GM18526 (cell line): ENCODE results near the gene ITPK1.

ENCODE experiments used
- POLR2A ChIP-seq: IDR thresholded peaks from 3 replicates; pipeline ENCODE4 v1.6.1; 2011; ENCODE audit not compliant: insufficient read length; ENCODE audit errors: extremely low read depth

Gene ITPK1

DNA sequence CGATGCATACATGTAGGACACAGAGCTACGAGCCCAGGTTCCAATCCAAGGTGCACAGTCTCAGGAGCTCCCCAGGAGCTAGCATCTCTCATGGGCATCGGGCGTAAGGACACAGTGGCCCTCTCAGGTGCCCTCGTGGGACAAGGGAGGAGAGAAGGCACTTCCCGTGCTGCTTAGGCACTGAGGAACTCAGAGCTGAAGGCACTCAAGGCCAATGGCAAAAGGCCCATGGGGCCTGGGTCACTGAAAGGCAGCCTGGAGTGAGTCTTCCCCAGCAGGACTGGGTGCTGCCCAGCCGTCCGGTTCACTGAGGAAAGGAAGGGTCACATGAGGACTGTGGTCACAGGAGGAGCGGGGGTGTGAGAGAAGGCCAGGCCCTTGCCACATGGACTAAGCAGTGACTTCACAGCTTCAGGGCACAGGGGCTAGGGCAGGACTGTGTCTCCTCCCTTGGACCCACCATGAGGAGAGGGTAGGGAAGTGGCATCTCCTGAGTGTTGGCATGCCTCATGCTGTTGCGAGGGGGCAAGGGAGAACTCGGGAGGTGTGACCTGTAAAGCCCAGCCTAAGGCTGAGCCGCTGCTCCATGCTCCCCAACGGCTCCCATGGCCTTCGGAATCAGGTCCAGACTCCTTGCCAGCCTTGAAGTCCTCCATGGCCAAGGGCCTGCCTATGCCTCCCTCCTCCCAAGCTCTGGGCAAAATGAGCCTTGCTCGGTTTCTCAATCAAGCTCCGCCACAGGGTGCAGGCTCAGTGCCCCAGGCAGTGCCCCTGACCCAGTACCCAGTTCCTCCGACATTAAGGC, 141.0 kb downstream of the ITPK1 start:
- no peak for TF ChIP-seq POLR2A

DNA sequence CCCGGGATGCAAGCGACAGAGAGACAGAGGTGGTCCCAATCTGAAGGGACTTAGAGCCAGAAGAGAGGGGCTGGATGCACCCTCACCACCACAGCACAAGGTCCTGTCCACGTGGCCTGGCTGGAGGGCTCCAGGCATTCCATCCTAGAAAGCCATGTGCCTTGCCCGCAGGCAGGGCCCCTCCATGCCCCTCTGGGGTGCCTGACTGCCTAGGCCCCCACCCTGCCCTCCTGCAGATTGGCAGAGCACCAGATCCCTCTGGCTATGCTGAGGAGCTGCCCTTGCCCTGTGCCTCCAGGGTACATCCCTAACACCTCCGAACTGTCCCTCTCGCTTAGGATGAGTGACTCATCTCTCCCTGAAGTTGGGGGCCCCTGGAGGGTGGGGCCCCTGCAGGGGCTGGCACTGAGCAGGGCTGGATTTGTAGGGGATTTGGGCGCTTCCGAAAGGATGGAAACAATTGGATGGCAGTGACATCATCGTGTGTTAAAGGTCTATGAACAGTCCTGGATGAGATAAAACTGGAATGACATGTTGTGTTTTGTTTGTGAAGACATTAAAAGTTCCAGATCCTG, 141.8 kb downstream of the ITPK1 start:
- no peak for TF ChIP-seq POLR2A

DNA sequence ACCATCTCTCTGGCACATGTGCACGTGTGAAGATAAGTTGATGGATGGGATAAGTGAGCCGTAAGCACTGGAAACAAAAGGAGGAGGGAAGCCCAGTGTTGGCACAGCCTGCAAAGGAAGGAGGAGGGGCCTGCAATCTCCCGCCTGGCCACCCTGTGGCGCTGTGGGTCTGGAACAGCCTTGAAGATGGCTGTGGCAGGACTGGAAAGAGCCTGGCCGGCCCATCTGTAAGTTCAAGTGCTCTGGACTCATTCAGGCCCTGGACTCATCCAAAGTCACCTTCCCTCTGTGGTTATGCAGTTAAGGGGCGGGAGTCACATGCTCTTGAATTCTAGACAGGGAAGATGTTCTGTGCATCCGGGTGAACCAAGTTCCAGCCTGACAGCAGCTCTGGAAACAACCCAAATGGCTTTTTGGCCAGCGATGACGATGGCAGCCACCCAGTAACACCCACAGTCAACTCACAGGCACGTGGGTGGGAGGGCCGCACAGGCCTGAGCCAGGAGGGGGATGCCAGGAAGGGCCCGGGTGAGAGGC, 142.4 kb downstream of the ITPK1 start:
- TF ChIP-seq POLR2A: no peak

DNA sequence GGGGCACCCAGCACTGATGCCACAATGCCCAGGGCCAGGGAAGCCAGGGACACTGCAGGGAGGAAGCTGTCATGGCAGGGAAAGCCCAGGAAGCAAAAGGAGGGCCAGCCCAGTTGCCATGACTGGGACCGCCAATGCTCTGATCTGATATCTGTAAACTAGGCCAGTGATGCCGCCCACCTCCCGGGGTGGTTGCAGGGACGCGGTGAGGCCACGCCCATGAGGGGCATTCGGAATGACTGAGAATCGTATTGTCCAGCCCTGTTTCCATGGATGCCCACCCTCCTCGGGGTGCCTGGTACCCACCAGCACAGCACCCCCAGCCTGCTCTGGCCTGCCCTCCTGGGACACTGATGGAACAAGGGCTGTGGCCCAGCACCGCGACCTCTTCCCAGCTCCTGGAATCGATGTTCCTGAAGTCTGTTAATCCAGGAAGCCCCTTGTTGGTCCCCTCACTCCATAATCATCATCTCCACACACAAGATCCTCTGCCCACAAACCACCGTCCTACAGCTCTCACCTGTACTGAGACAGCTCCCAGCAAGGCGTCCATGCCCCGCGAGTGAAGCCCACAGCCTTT, 144.0 kb downstream of the ITPK1 start:
- TF ChIP-seq POLR2A: no peak

DNA sequence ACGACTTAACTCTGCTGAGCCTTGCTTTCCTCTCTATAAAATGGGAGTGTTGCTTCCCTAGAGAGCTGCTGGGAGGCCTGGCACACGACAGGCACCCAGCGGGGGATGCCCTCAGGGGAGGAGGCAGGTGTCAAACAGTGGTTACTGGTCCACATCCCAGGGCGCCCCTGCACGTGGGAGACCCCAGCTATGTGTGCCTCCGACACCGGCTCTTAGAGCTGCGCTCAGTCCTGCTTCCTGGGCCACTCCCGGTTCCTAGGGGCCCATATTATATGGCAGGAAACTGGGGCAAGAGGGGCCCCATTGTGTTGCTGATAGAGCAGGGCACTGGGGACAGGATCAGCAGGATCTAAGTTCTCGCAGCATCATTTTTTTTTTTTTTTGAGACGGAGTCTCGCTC, 145.5 kb downstream of the ITPK1 start:
- TF ChIP-seq POLR2A: no peak

DNA sequence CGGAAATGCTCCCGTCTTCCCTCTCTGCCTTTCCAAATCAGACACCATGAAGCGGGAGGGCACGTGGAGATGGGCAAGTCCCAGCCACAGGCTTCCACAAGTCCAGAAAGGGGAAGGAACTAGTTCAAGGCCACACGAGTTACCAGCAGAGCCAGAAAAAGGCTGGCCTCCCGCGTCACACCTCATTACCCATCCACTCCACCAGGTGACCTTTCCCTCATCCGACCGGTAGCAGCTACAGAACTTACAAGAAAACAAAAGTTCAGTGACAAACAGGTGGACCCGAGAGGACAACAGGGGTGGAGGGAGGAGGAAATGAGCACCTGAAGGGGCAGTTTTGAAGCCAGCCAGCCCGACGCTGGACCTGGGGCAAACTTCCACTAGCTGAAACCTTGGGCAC, 145.9 kb downstream of the ITPK1 start:
- TF ChIP-seq POLR2A: no peak

DNA sequence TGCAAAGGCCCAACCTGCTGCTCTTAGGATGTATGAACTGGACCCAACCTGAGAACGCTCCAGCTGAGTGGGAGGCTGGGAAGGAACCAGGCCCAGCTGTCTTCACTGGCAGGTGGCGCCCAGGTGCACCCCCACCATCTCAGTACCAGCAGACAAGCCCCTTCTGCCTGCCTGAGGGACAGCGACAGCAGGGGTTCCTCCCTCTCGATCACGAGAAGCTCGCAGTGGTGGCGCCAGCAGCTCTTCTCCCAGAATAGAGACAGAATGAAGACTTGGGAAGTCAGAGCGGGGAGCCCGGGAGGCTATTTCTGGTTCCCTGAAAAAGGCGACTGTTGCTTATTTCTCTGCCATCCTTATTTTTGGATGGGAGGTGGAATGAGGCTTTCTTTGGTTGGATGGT, 146.3 kb downstream of the ITPK1 start:
- TF ChIP-seq POLR2A: no peak

DNA sequence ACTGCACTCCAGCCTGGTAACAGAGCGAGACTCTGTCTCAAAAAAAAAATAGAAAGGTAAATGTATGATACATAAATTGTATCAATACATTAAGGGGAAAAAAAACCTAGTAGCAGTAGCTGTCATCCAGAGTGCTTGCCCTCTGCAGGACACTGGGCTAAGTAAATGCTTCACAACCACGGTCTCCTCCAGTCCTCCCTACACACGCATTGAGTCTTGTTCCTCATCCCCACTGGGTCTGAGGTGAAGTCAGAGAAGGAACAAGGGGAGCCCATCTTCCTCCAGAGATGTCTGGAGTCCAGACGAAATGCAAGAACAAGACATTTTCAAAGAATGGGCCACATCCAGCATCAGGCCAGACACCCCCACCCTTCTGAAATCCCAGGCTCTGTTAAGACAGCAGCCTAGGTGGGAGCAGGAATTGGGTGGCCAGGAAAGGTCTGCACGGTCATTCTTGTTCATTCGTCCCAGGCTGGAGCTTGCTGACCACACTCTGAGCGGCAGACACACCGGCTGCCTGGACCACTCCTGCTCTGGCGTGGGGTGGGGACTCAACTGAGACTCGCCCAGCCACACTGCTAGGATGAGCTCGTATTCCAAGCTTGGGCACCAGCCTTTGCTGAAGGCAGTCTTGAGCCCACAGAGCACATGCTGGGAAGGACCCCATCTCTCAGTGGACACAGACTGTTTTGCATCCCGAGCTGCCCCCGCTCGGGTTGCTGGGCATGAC, 147.3 kb downstream of the ITPK1 start:
- TF ChIP-seq POLR2A: no peak

DNA sequence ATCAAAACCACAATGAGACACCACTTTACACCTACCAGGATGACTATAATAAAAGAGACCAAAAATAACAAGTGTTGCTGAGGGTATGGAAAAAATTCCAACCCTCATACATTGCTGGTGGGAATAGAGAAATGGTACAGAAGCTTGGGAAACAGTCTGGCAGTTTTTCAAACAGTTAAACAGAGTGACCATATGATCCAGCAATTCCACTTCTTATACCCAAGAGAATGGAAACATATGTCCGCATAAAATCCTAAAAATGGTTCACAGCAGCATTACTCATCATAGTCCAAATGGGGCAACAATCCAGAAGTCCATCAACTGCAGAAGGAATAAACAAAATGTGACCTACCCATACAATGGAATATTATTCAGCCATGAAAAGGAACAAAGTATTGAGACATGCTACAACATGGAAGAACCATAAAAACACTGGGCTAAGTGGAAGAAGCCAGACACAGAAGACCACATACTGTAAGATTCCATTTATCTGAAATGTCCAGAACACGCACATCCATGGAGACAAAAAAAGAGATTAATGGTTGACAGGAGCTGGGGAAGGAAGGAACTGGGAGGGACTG, 148.3 kb downstream of the ITPK1 start:
- no peak for TF ChIP-seq POLR2A

DNA sequence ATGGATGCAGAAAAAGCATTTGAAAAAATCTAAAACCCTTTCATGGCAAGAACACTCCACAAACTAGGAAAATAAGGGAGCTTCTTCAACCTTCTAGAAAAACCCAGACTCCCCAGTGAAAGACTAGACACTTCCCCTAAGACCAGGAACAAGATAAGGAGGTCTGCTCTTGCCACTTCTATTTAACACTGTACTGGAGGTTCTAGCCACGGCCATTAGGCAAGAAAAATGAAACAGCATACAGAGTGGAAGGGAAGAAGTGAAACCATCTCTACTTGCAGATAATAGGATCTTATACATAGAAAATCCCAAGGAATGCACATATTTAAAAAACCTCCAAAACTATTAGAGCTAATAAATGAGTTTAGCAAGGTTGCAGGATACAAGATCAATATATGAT, 150.4 kb downstream of the ITPK1 start:
- TF ChIP-seq POLR2A: no peak

DNA sequence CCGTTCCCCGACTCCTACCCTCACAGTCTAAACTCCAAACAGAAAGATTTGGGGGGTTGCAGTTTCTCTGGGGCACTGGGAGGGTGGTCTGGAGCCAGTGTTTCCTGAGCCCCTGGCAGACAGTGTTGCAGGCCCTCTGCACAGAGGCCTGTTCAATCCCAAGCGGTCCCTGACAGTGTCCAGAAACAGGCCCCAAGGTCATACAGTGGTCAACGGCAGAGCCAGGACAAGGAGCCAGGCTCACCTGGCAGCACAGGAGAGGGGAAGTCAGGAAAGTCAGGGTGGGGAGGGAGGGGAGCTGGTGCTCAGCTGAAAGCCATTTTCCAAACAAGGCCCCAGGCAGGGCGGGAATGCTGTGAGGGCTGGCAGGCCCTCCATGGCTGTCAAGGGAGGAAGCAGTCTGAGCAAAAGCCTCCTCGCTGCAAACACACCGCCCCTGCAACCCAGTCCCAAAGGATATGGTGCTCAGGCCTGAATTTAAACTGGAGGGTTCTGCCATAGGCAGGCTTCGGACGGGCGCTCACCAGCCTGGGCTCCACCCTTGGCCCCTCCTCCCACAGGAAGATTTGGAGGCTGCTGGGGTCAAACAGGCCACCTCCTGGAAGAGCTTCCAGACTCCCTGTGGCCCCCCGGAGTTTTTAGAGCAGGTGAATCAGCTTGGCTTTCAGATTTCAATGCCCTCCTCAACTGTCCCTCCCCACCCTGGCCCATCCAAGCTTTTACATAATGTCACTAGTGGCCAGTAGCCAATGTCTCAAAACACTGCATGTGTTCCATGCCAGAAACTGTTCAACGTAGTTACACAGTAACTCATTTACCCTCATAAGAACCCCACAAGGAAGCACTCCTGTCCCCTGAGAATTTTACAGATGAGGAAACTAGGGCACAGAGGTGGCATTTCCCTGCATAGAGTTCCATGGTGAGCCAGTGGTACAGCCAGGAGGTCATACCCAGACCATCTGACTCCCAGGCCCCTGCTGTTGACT, 151.3 kb downstream of the ITPK1 start:
- TF ChIP-seq POLR2A: no peak

DNA sequence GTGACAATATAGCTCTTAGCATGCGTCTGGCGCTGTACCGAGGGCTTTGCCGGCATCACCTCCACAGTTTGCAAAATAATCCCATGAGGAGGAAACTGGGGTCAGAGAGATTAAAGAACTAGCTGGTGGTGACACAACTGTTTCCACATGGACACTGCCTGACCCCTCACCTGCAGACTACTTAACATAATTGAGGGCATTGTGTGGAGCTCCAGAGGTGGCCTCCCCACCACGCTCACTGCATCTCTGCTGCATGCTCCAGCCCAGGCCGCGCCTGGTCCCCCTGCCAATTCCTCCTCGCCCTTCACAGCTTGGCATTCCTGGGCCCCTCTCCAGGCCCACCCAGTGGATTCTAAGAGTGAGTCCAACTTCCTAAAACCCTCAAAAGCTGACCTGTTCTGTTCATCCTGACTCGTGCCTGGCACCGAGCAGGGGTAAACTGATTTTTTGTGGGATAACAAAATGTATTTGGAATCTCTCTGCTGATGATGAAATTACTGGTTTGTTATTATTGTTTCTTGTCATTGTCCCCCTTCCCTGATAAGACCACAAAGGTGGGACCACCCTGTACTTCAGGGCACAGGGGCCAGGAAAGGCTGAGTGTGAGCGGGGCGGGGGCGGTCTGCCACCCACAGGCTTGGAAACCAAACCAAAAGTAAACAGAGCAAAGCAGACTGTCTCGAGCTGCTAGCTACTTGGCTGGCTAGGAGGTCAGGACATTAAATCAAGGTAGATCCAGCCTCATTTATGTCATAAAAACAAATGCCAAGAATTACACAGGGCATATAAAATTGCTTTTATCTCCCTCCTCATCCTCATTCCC, 152.2 kb downstream of the ITPK1 start:
- TF ChIP-seq POLR2A: no peak

DNA sequence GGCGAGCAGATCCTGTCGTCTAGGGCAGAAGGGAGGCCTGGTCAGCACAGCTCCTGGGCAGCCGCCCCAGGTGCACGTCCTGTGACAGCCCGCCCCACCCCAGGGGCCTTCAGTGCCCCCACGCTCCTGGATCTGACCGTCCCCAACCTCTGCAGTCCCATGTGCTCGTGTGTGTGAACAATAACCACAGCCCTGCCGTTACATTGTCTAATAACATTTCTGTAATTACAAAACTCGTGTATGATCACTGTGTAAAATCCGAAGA, 153.0 kb downstream of the ITPK1 start:
- no peak for TF ChIP-seq POLR2A

DNA sequence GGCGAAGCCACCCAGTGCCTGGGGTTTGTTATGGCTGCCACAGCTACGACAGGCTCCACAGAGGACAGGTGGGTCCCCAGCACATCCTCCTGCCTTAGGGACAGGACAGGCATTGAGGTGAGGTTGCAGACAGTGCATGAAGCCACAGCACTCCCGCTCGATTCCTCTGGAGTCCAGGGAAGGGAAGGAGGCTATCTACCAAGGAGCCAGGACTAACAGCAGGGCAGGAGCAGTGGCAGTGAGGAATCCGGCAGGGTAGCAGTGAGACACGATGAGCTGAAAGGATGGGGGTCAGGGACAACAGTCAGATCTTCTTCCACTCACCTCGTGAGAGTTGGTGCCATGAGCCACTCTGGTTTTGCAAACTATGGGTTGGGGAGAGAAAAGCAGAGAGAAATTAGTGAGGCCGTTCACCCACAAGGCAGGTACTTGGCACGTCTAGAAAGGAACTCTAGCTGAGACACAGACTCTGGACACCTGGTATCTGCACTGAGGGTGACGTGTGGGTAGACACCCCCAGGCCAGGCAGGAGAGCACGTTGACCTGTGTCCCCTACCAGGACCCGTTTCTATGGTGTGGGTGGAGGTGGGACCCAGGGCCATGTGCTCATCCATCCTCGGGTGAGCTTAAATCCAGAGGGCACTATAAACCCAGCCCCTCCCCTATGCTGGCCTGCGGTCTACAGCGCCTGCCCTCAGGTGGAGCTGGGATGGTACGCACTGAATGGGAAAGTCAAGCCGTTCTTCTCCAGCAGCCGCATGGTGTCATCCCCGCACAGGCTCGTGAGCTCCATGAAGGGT, 153.5 kb downstream of the ITPK1 start:
- no peak for TF ChIP-seq POLR2A
